HepG2 (cell line): ENCODE results near the gene EPHA10. TPM values are rescaled to one million over a fixed set of nuclear protein-coding genes. Genes with fewer than 3 reads are reported as not detected.

Source experiments
- CCAR2 ChIP-seq: fragments of 200-400 bp; formaldehyde crosslinking; optimal IDR thresholded peaks from 2 replicates; pipeline ENCODE3; 2018; ENCODE audit warnings: low read depth, mild to moderate bottlenecking, low read length, moderate library complexity
- CCDC6 ChIP-seq: sonication (generic); formaldehyde crosslinking; IDR thresholded peaks from 2 replicates; pipeline ENCODE4 v1.8.1; 2022; ENCODE audit warnings: mild to moderate bottlenecking, missing genetic modification reagents, moderate library complexity
- CREM ChIP-seq, 2 experiments: sonication (generic) in 1 of 2; formaldehyde crosslinking in 1 of 2; IDR thresholded peaks; 2 replicates each; pipeline versions ENCODE4 v1.4.0 to v1.6.1; 2016 to 2020; ENCODE audit warnings: antibody characterized with exemption in 1 of 2, mild to moderate bottlenecking in 1 of 2, missing genetic modification reagents in 1 of 2
- ERF ChIP-seq: IDR thresholded peaks from 2 replicates; pipeline ENCODE4 v1.6.1; 2018; ENCODE audit warnings: missing biosample characterization, missing genetic modification reagents
- ETV5 ChIP-seq: IDR thresholded peaks from 2 replicates; pipeline ENCODE4 v1.6.1; 2018; ENCODE audit warnings: missing biosample characterization, missing genetic modification reagents, inconsistent platforms, borderline replicate concordance
- FOXA3 ChIP-seq: IDR thresholded peaks from 2 replicates; pipeline ENCODE4 v1.6.1; 2016; ENCODE audit warnings: missing genetic modification reagents, missing compliant biosample characterization
- KMT2A ChIP-seq: sonication (generic); formaldehyde crosslinking; IDR thresholded peaks from 2 replicates; pipeline ENCODE4 v1.4.0; 2020; ENCODE audit warnings: missing genetic modification reagents
- MEF2D ChIP-seq: sonication (generic); formaldehyde crosslinking; IDR thresholded peaks from 2 replicates; pipeline ENCODE4 v1.5.1; 2020; ENCODE audit warnings: mild to moderate bottlenecking, missing genetic modification reagents
- NCOA5 ChIP-seq: sonication (generic); formaldehyde crosslinking; IDR thresholded peaks from 2 replicates; pipeline ENCODE4 v1.4.0; 2020; ENCODE audit warnings: missing genetic modification reagents
- NKX3-1 ChIP-seq: sonication (generic); formaldehyde crosslinking; IDR thresholded peaks from 2 replicates; pipeline ENCODE4 v1.5.0; 2020; ENCODE audit warnings: missing genetic modification reagents
- PCBP2 ChIP-seq: fragments of 200-400 bp; formaldehyde crosslinking; optimal IDR thresholded peaks from 2 replicates; pipeline ENCODE3; 2018; ENCODE audit warnings: low read length, low read depth; ENCODE audit not compliant: poor library complexity, severe bottlenecking
- RBFOX2 ChIP-seq: fragments of 200-400 bp; formaldehyde crosslinking; IDR thresholded peaks from 2 replicates; pipeline ENCODE4 v1.6.1; 2017; ENCODE audit warnings: low read depth, mild to moderate bottlenecking, low read length
- SP1 ChIP-seq, 2 experiments: fragments of 450-650 bp in 1 of 2; sonication (generic) in 1 of 2; formaldehyde crosslinking in 1 of 2; IDR thresholded peaks; 2 replicates each; pipeline versions ENCODE4 v1.4.0 to v1.6.1; 2016 to 2020; ENCODE audit warnings: missing genetic modification reagents in 1 of 2
- SRSF4 ChIP-seq: fragments of 200-400 bp; formaldehyde crosslinking; IDR thresholded peaks from one replicate; pipeline ENCODE4 v1.6.1; 2018; ENCODE audit warnings: mild to moderate bottlenecking, low read depth, low read length, moderate library complexity; ENCODE audit not compliant: poor library complexity, severe bottlenecking
- STAT5B ChIP-seq: sonication (generic); formaldehyde crosslinking; IDR thresholded peaks from 2 replicates; pipeline ENCODE4 v1.4.0; 2020; ENCODE audit warnings: missing genetic modification reagents
- SUZ12 ChIP-seq: fragments of 150-350 bp; IDR thresholded peaks from 2 replicates; pipeline ENCODE4 v1.6.1; 2014; ENCODE audit warnings: low read depth, low read length
- THAP7 ChIP-seq: sonication (generic); formaldehyde crosslinking; IDR thresholded peaks from 2 replicates; pipeline ENCODE4 v1.8.1; 2023; ENCODE audit warnings: mild to moderate bottlenecking, missing genetic modification reagents
- ZNF558 ChIP-seq: sonication (generic); formaldehyde crosslinking; IDR thresholded peaks from 2 replicates; pipeline ENCODE4 v1.9.0; 2022; ENCODE audit warnings: mild to moderate bottlenecking, missing genetic modification reagents, borderline replicate concordance
- ZNF792 ChIP-seq: IDR thresholded peaks from 2 replicates; pipeline ENCODE4 v1.6.1; 2016
- polyA plus RNA-seq, 8 experiments: library from polyadenylated mRNA; depleted of rRNA in 3 of 8; stranded (reverse) in 7 of 8; unstranded in 1 of 8; fragments of >200 nt; fragmentation: Illumina TruSeq in 4 of 8; extraction: Trizol in 4 of 8; gene quantifications; 2 replicates each; pipeline versions ENCODE4 v1.2.1 to v1.2.3, GENCODE V29; 2011 to 2016; ENCODE audit warnings: low read depth in 4 of 8, missing spikeins in 1 of 8, mixed read lengths in 1 of 8; ENCODE audit not compliant: insufficient read depth in 1 of 8
- total RNA-seq, 5 experiments: library from RNA; depleted of rRNA; stranded (reverse); fragments of >200 nt; fragmentation: Illumina TruSeq; extraction: Trizol; gene quantifications; 2 replicates each; pipeline ENCODE4 v1.2.3, GENCODE V29; 2016; ENCODE audit warnings: low read depth in 1 of 5
- TF ChIP-seq, protein P1 (sequence below): fragments of 450-650 bp; IDR thresholded peaks from 2 replicates; pipeline ENCODE4 v1.6.1; 2016
- TF ChIP-seq, protein P2 (sequence below): sonication (generic); formaldehyde crosslinking; IDR thresholded peaks from 2 replicates; pipeline ENCODE4 v1.5.1; 2020; ENCODE audit warnings: mild to moderate bottlenecking, missing genetic modification reagents, borderline replicate concordance
- TF ChIP-seq, protein P3 (sequence below): sonication (generic); formaldehyde crosslinking; IDR thresholded peaks from 2 replicates; pipeline ENCODE4 v1.8.1; 2023; ENCODE audit warnings: mild to moderate bottlenecking, missing genetic modification reagents

The EPHA10 gene
- total and polyA plus RNA-seq, 2 of the 13 experiments (the other 11 are each of a cell fraction or from before 2014, with no cell fraction given): 0.11 to 0.58 TPM

- TF ChIP-seq, protein P1, sequence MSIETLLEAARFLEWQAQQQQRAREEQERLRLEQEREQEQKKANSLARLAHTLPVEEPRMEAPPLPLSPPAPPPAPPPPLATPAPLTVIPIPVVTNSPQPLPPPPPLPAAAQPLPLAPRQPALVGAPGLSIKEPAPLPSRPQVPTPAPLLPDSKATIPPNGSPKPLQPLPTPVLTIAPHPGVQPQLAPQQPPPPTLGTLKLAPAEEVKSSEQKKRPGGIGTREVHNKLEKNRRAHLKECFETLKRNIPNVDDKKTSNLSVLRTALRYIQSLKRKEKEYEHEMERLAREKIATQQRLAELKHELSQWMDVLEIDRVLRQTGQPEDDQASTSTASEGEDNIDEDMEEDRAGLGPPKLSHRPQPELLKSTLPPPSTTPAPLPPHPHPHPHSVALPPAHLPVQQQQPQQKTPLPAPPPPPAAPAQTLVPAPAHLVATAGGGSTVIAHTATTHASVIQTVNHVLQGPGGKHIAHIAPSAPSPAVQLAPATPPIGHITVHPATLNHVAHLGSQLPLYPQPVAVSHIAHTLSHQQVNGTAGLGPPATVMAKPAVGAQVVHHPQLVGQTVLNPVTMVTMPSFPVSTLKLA: no peak
- TF ChIP-seq, protein P2, sequence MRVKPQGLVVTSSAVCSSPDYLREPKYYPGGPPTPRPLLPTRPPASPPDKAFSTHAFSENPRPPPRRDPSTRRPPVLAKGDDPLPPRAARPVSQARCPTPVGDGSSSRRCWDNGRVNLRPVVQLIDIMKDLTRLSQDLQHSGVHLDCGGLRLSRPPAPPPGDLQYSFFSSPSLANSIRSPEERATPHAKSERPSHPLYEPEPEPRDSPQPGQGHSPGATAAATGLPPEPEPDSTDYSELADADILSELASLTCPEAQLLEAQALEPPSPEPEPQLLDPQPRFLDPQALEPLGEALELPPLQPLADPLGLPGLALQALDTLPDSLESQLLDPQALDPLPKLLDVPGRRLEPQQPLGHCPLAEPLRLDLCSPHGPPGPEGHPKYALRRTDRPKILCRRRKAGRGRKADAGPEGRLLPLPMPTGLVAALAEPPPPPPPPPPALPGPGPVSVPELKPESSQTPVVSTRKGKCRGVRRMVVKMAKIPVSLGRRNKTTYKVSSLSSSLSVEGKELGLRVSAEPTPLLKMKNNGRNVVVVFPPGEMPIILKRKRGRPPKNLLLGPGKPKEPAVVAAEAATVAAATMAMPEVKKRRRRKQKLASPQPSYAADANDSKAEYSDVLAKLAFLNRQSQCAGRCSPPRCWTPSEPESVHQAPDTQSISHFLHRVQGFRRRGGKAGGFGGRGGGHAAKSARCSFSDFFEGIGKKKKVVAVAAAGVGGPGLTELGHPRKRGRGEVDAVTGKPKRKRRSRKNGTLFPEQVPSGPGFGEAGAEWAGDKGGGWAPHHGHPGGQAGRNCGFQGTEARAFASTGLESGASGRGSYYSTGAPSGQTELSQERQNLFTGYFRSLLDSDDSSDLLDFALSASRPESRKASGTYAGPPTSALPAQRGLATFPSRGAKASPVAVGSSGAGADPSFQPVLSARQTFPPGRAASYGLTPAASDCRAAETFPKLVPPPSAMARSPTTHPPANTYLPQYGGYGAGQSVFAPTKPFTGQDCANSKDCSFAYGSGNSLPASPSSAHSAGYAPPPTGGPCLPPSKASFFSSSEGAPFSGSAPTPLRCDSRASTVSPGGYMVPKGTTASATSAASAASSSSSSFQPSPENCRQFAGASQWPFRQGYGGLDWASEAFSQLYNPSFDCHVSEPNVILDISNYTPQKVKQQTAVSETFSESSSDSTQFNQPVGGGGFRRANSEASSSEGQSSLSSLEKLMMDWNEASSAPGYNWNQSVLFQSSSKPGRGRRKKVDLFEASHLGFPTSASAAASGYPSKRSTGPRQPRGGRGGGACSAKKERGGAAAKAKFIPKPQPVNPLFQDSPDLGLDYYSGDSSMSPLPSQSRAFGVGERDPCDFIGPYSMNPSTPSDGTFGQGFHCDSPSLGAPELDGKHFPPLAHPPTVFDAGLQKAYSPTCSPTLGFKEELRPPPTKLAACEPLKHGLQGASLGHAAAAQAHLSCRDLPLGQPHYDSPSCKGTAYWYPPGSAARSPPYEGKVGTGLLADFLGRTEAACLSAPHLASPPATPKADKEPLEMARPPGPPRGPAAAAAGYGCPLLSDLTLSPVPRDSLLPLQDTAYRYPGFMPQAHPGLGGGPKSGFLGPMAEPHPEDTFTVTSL (CRISPR knock-in tag): peak; percentile 80
- TF ChIP-seq KMT2A (CRISPR knock-in tag): peak; percentile 91
- TF ChIP-seq PCBP2: no peak
- TF ChIP-seq STAT5B: peak; percentile 99
- no peak for TF ChIP-seq CCAR2
- no peak for TF ChIP-seq SUZ12
- TF ChIP-seq NKX3-1 (CRISPR knock-in tag): peak; percentile 100
- no peak for TF ChIP-seq SRSF4
- peak; percentile 89 for TF ChIP-seq ETV5 (CRISPR knock-in tag)
- TF ChIP-seq SP1 (IDR thresholded peaks at IDR 0.05): no peak
- TF ChIP-seq SP1 (CRISPR knock-in tag; IDR thresholded peaks at IDR 0.05): peak; percentile 82
- peak; percentile 94 for TF ChIP-seq CCDC6 (CRISPR knock-in tag)
- peak; percentile 96 for TF ChIP-seq MEF2D
- TF ChIP-seq ERF (CRISPR knock-in tag): peak; percentile 99
- no peak for TF ChIP-seq CREM (IDR thresholded peaks at IDR 0.05)
- TF ChIP-seq CREM (CRISPR knock-in tag; IDR thresholded peaks at IDR 0.05): peak; percentile 80
- TF ChIP-seq ZNF558: peak; percentile 99; the same call in 1 of the 2 replicates
- TF ChIP-seq, protein P3, sequence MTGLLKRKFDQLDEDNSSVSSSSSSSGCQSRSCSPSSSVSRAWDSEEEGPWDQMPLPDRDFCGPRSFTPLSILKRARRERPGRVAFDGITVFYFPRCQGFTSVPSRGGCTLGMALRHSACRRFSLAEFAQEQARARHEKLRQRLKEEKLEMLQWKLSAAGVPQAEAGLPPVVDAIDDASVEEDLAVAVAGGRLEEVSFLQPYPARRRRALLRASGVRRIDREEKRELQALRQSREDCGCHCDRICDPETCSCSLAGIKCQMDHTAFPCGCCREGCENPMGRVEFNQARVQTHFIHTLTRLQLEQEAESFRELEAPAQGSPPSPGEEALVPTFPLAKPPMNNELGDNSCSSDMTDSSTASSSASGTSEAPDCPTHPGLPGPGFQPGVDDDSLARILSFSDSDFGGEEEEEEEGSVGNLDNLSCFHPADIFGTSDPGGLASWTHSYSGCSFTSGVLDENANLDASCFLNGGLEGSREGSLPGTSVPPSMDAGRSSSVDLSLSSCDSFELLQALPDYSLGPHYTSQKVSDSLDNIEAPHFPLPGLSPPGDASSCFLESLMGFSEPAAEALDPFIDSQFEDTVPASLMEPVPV (CRISPR knock-in tag): peak; percentile 88
- peak; percentile 68; the same call in 1 of the 2 replicates for TF ChIP-seq FOXA3 (CRISPR knock-in tag)
- peak; percentile 92; the same call in 1 of the 2 replicates for TF ChIP-seq THAP7
- TF ChIP-seq NCOA5 (CRISPR knock-in tag): peak; percentile 96; the same call in 1 of the 2 replicates
- TF ChIP-seq RBFOX2: no peak
- TF ChIP-seq ZNF792 (CRISPR knock-in tag): peak; percentile 100
Measured at GRCh38 chr1:37764414-37764825, 500 bp downstream of the EPHA10 start (continued).
